Loucy (cell line): ENCODE measurements around the gene SGK1.

Experiments used
- CTCF ChIP-seq: fragments of 200-600 bp; sonication (generic); conservative IDR thresholded peaks from 2 replicates; pipeline ENCODE4 v1.5.1; 2014; ENCODE audit warnings: mild to moderate bottlenecking, antibody characterized with exemption, low read length
- EZH2phosphoT487 ChIP-seq: fragments of 200-600 bp; IDR thresholded peaks from 2 replicates; pipeline ENCODE4 v1.6.1; 2018; ENCODE audit warnings: antibody characterized with exemption, mild to moderate bottlenecking, moderate library complexity, borderline replicate concordance

- no peak for TF ChIP-seq CTCF
- TF ChIP-seq EZH2phosphoT487, result no peak
These were observed 189.8 kb downstream of the SGK1 start for GRCh38 chr6:134128146-134128545.
